ENCODE measurements around the gene ASPHD2. TPM values are rescaled to one million over a fixed set of nuclear protein-coding genes. Genes with fewer than 3 reads are reported as not detected.
A peak's percentile ranks its signal among the peaks of the same experiment; 100 is the strongest.

The ASPHD2 gene
- total RNA-seq, 1 experiment from 2014 or later: not detected

- BruUV-seq (replicated peaks): no TSS peak
- Histone ChIP-seq H3K4me3 (ENCODE audit: low read depth, low read length) (peak within 1 kb of the TSS; percentile 82), H3K27me3 (replicated peaks; ENCODE audit: control insufficient read depth, insufficient read depth, low read length) (no peaks in the 10 kb centered on the region), H3K36me3 (ENCODE audit: control insufficient read depth, insufficient read depth, low read length) (peaks cover 1% of the 10 kb centered on the region), H3K9me3 (no peaks in the 10 kb centered on the region), H3K4me1 (peaks cover 12% of the 10 kb centered on the region; the same call in 1 of the 2 replicates)
- Mint-ChIP-seq H3K36me3 (ENCODE audit: insufficient read depth, unreplicated experiment) (peaks cover 30% of the 10 kb centered on the region), H3K4me3 (ENCODE audit: unreplicated experiment) (peak within 1 kb of the TSS; percentile 98), H3K27ac (ENCODE audit: unreplicated experiment) (peak within 1 kb of the TSS; percentile 96), H3K9me3 (ENCODE audit: unreplicated experiment) (no peaks in the 10 kb centered on the region), H3K27me3 (ENCODE audit: insufficient read depth, unreplicated experiment) (no peaks in the 10 kb centered on the region), H3K4me1 (ENCODE audit: low read depth, unreplicated experiment) (peaks cover 30% of the 10 kb centered on the region)
- intact Hi-C loops (cut with micrococcal nuclease; ENCODE audit: unreplicated experiment): no loop called here
- DNase-seq: peak; percentile 89 to 93
- CTCF ChIA-PET: interaction anchor here (0.7 to 1.3 kb wide), 2 partner anchors 20 to 119 kb away, joined by 3 to 6 read pairs; no protein-coding TSS in a partner anchor
- POLR2A ChIA-PET: interaction anchor here (0.7 to 1.7 kb wide), 5 partner anchors 13 to 1435 kb away, joined by 3 to 13 read pairs (median 4); partner anchors contain the start of genes PITPNB and TFIP11
- no peak for TF ChIP-seq CTCF (IDR thresholded peaks at IDR 0.05; ENCODE audit: insufficient read depth in 1 of 2, low read depth in 1 of 2, low read length in 1 of 2, severe bottlenecking in 1 of 2, unreplicated experiment in 1 of 2)
Observed at GRCh38 chr22:26483439-26484359, 54.6 kb downstream of the ASPHD2 start, which contains the start of the genes HPS4 and SRRD. Gene HPS4, minus strand, starts transcription at chr22:26483783. Its CDS starts 2,021 bp downstream, at chr22:26481762. Gene SRRD, plus strand, starts transcription at chr22:26483877. Its CDS starts 14 bp downstream, at chr22:26483891.

- Histone ChIP-seq H3K4me3 (ENCODE audit: low read depth, low read length) (peak overlapping the region; percentile 82), H3K27me3 (replicated peaks; ENCODE audit: control insufficient read depth, insufficient read depth, low read length) (no peaks in the 10 kb centered on the region), H3K4me1 (peaks cover 10% of the 10 kb centered on the region; the same call in 1 of the 2 replicates), H3K9me3 (no peaks in the 10 kb centered on the region), H3K36me3 (ENCODE audit: control insufficient read depth, insufficient read depth, low read length) (peaks cover 1% of the 10 kb centered on the region)
- intact Hi-C loops (cut with micrococcal nuclease; ENCODE audit: unreplicated experiment): no loop called here
- TF ChIP-seq CTCF (IDR thresholded peaks at IDR 0.05; ENCODE audit: insufficient read depth in 1 of 2, low read depth in 1 of 2, low read length in 1 of 2, severe bottlenecking in 1 of 2, unreplicated experiment in 1 of 2): no peak
- Mint-ChIP-seq H3K4me1 (ENCODE audit: low read depth, unreplicated experiment) (peaks cover 30% of the 10 kb centered on the region), H3K4me3 (ENCODE audit: unreplicated experiment) (peak overlapping the region; percentile 98), H3K9me3 (ENCODE audit: unreplicated experiment) (no peaks in the 10 kb centered on the region), H3K36me3 (ENCODE audit: insufficient read depth, unreplicated experiment) (peaks cover 36% of the 10 kb centered on the region), H3K27ac (ENCODE audit: unreplicated experiment) (peak overlapping the region; percentile 96), H3K27me3 (ENCODE audit: insufficient read depth, unreplicated experiment) (no peaks in the 10 kb centered on the region)
- ChIA-PET CTCF (interaction anchor here (1.3 kb wide), 1 partner anchor 119 kb away, joined by 6 read pairs; no protein-coding TSS in a partner anchor), POLR2A (interaction anchor here (1.7 kb wide), 1 partner anchor 28 kb away, joined by 13 read pairs; the partner anchor contains the start of gene TFIP11)
- no peak for DNase-seq
- TSS peak; percentile 53 for BruUV-seq (replicated peaks)
Observed at GRCh38 chr22:26484360-26484706, 55.3 kb downstream of the ASPHD2 start.

GRCh38 chr22:26485013-26485412 is 56.0 kb downstream of the ASPHD2 start:
- Mint-ChIP-seq H3K9me3 (ENCODE audit: unreplicated experiment) (no peaks in the 10 kb centered on the region), H3K36me3 (ENCODE audit: insufficient read depth, unreplicated experiment) (peaks cover 42% of the 10 kb centered on the region), H3K27me3 (ENCODE audit: insufficient read depth, unreplicated experiment) (no peaks in the 10 kb centered on the region), H3K27ac (ENCODE audit: unreplicated experiment) (peak overlapping the region; percentile 22), H3K4me3 (ENCODE audit: unreplicated experiment) (no peak overlapping the region), H3K4me1 (ENCODE audit: low read depth, unreplicated experiment) (peaks cover 25% of the 10 kb centered on the region)
- Histone ChIP-seq H3K4me3 (ENCODE audit: low read depth, low read length) (no peak overlapping the region), H3K36me3 (ENCODE audit: control insufficient read depth, insufficient read depth, low read length) (peaks cover 1% of the 10 kb centered on the region), H3K4me1 (peaks cover 6% of the 10 kb centered on the region; the same call in 1 of the 2 replicates), H3K27me3 (replicated peaks; ENCODE audit: control insufficient read depth, insufficient read depth, low read length) (no peaks in the 10 kb centered on the region), H3K9me3 (no peaks in the 10 kb centered on the region)
- CTCF ChIA-PET: no interaction called here
- POLR2A ChIA-PET: no interaction called here
- intact Hi-C loops (cut with micrococcal nuclease; ENCODE audit: unreplicated experiment): no loop called here
- TF ChIP-seq CTCF (IDR thresholded peaks at IDR 0.05; ENCODE audit: insufficient read depth in 1 of 2, low read depth in 1 of 2, low read length in 1 of 2, severe bottlenecking in 1 of 2, unreplicated experiment in 1 of 2): no peak
- no TSS peak for BruUV-seq (replicated peaks)
- no peak for DNase-seq

All from Caco-2 (cell line).